HG03354 (cell line): ENCODE measurements around the gene KCND1.
"Not testable (repeated sequence)": the region's sequence is repeated elsewhere in the genome, so short reads cannot be mapped to it uniquely, and the experiment has no call there.

Experiments used
- ATAC-seq: cut with Tn5 transposase; IDR thresholded peaks from one replicate; pipeline ENCODE4 v1.9.1; 2021; ENCODE audit warnings: mild to moderate bottlenecking; ENCODE audit not compliant: unreplicated experiment, poor library complexity, severe bottlenecking

Gene KCND1

DNA sequence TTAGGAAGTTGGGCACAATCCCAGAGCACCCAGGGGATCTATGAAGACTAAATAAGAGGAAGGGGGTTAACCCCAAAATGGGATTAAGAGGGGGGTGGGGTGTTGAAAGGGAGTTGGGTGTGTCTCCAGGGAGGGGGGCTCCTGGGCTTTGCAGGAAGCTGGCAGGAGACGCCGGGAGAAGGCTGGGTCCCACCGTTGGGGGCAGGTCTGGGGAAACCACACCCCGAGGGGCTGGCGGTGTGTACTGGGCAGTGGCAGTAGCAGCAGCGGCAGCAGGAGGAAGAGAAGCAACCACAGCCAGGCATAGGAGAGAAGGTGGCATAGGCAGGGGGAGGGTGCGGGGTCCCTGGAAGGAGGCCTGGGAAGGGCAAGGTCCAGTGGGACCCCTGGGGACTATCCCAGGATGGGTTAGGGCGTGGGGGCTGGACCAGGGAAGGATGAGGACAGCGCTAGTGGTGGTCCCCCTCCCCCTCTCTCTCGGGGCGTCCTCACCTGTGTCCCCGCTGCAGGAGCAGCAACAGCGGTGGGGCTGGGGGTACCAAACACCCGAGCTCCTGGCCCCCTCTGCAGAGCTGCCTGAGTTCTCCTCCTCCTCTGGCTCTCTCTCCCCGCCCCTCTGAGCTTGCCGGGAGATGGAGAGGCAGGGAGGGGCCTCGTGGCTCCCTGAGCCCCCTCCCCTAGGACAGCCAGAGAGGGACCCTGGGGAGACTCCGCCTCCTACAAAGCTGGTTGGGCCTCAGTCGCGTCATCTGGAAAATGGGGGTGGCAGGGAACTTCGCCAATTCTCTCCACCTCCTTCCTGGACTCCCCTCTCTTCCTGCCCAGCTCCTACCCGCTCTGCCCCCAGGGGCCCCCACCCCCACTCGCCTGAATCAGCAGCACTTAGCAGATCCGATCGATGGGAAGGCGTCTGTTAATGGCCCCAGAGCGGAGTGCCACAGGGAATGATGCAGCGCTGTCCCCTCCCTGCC is at the start of gene KCND1:
KCND1 (minus strand) TSS at position 596 of the 971 bp plus-strand sequence. CDS start 1,573 bp downstream, outside the sequence.
- ATAC-seq, result no peak

- no peak for ATAC-seq
Observed at GRCh38 chrX:49019599-49020249, 48.1 kb upstream of the KCND1 start.

DNA sequence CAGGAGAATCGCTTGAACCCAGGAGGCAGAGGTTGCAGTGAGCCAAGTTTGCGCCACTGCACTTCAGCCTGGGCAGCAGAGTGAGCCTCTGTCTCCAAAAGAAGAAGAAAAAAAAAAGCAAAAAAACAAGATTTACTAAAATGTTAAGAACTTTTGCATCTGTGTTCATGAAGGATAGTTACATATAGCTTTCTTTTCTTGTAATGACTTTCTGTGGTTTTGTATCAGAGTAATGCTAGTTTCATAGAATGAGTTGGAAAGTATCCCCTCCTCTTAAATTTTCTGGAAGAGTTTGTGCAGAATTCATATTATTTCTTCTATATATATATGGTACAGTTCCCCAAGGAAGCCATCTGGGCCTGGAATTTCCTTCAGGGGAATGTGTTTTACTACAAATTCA is 47.4 kb upstream of the KCND1 start:
- no peak for ATAC-seq

DNA sequence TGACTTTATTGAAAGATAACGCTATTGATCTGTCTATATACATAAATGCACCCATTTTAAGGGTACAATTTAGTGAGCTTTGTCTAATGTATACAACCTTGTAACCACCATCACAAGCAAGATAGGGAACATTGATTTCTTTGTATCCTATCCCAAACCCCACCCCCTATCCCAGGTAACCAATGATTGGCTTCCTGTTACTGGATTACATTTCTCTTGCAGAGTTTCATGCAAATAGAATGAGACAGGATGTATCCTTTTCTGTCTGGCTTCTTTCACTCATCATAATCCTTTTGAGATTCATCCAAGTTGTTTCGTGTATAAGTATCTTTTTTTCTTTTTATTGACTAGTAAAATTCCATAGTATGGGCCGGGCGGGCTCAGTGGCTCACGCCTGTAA is 32.1 kb upstream of the KCND1 start:
- no peak for ATAC-seq

GRCh38 chrX:49002091-49002935 is 30.7 kb upstream of the KCND1 start, which contains the start of gene GRIPAP1:
TSS of gene GRIPAP1 (minus strand) at chrX:49002264. CDS start at chrX:49002229, 35 bp downstream.
- ATAC-seq, result peak; percentile 74

- peak; percentile 40 for ATAC-seq
Observed at GRCh38 chrX:49001521-49002090, 30.0 kb upstream of the KCND1 start.

GRCh38 chrX:49000636-49001035 is 29.0 kb upstream of the KCND1 start:
- no peak for ATAC-seq

GRCh38 chrX:48999030-48999429 is 27.4 kb upstream of the KCND1 start:
- no peak for ATAC-seq

GRCh38 chrX:48998391-48998790 is 26.7 kb upstream of the KCND1 start:
- ATAC-seq, result no peak

DNA sequence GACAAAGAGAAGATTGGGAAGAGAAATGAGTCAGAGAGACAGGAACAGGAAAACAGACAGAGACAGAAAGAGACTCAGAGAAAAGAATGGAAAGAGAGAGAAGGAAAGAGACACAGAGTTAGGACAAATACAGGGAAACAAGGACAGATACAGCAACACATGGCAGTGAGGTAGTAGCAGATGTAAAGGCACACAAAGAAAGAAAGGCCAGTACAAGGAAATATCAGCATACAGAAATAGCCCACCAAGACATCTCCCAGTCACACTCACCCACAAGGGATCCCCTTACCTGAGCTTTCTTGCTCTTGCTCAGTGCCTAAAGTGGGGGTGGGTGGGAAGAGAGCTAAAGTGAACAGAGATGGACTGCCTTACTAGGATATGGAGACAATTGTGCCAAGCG is 26.2 kb upstream of the KCND1 start:
- no peak for ATAC-seq

GRCh38 chrX:48997455-48997854 is 25.8 kb upstream of the KCND1 start:
- no peak for ATAC-seq

DNA sequence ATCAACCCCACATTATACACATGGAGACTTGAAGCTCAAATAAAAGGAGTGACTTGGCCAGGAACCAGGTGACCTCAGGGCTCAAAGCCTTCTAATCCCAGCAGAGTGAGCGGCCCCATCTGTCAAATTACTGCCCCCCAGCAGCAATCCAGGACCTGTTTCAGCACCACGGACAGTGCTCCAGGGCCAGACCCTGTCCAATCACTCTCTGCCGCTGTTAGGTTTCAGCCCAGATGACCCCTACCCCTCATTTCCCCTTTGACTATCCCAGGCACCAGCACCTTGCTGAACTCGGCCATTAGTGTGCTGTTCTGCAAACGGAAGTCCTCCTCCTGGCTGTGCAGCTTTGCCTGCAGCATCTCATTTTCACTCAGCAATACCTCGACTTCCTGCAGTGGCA is 25.3 kb upstream of the KCND1 start:
- ATAC-seq, result no peak

GRCh38 chrX:48992341-48992740 is 20.7 kb upstream of the KCND1 start:
- no peak for ATAC-seq

- no peak for ATAC-seq
Observed at GRCh38 chrX:48989483-48989882, 17.8 kb upstream of the KCND1 start.

DNA sequence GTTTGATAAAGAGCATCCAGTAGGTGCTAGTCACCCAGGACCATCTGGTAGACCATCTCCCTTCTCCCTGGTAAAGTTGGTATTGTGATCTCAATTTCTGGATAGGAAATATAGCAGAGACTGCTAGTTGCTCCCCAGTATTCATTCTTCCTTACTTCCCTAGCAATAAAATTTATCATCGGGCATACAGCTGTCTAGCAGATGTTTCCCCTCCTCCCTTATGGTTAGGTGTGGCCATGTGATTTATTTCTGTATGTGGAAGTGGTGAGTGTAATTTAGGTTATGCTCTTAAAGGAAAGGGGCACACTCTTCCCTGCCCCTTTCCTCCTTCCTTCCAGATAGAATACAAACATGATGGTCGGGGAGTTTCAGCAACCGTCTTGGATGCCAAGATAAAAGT is 12.3 kb upstream of the KCND1 start:
- no peak for ATAC-seq

GRCh38 chrX:48983081-48983480 is 11.4 kb upstream of the KCND1 start:
- no peak for ATAC-seq

DNA sequence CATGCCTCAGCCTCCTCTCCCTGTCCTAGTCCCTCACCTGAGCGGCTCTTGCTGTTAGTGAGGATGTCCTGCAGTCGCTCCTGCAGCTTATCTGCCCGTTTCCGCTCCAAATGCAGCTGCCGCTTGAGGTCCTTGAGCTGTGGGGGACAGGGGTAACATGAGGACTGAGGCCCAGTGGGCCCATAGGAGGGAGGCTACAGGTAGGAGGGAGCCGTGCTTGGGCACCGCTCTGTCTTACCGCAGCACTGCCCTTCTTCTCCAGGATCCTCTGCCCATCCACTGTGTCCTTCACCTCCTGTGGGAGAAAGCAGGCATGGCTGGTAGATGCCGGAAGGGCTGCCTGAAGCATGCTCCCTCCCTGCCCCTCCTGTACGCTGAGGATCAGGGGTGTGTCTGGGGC is 9.5 kb upstream of the KCND1 start:
- ATAC-seq, result no peak

DNA sequence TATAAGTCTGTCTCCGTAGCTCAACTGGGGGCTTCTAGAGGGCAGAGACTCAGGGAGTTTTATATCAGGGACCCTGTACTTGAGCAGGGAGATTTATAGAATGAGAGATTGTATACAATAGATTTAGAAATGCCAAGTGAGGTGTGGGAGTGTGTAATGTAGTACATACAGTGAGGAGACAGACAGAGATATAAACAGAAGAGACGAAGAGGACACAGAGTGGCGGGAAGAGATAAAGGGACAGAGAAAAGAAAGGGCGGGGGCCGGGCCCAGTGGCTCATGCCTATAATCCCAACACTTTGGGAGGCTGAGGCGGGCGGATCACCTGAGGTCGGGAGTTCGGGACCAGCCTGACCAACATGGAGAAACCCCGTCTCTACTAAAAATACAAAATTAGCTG is 8.7 kb upstream of the KCND1 start:
- not testable (repeated sequence) for ATAC-seq

DNA sequence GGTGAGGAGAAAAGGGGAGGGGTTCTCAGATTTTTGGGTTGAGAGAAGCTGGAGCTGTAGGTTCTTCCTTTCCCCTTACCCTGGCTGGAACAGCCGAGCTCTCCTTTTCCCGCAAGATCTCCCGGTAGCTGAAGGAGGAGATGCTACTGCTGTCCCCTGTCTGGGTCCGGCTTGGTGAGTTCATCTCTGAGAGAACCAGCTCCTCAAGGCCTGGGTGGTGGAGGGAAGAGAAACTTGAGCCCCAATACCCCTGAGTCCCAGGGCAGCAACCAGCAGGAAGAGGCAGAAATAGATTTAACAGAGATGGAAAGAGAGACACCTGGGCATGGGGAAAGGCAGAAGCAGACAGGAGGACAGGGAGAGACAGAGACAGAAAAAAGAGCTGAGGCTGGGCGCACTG is 6.6 kb upstream of the KCND1 start:
- no peak for ATAC-seq

- no peak for ATAC-seq
Observed at GRCh38 chrX:48976086-48976485, 4.4 kb upstream of the KCND1 start.
